ENCODE results near the gene TRIM65.
"Not testable (repeated sequence)": the region's sequence is repeated elsewhere in the genome, so short reads cannot be mapped to it uniquely, and the experiment has no call there.

TRIM65 gene

DNA sequence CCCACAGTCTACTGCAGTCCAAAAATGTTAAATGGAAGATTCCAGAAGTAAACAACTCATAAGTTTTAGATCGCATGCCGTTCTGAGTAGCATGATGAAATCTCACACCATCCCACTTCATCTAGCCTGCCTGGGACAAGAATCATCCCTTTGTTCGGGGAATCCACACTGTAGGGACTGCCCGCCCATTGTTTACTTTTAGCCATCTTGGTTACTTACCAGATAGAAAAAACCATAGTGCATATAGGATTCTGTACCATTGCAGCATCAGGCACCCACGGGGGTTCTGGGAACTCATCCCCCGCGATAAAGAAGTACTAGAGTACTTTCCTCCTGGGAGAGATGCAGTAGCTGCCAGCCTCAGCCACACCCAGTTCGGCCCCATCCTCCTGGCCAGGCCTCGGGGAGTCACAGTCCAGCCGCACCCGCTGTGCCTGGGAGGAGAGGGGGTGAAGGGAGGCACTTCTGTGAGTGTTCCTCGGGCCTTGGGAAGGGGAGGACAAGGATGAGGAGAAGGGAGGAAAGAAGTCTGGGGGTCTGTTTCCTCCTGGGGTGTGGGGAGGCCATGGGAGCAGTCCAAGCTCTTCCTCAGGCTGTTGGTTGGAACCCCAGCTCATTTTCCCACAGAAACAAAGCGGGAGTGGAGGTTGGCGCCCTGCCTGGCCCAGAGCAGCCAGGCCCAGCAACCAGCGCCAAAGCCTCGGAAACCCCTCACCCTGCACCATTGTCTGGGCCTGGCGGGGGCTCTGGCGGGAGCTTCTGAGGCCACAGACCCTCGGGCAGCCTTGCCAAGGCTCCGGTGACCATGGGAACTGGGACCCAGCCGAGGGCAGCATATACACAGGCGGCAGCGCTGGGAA, 27.2 kb downstream of the TRIM65 start:
- Histone ChIP-seq H3K27me3 (ENCODE audit: insufficient read depth, poor library complexity, severe bottlenecking) (no peaks in the 10 kb centered on the region), H3K4me3 (replicated peaks; ENCODE audit: insufficient read depth, low read length) (no peak overlapping the region), H3K27ac (replicated peaks) (no peak overlapping the region)
- DNase-seq (ENCODE audit: low read depth in 1 of 2, low spot score in 1 of 2): no peak
- TF ChIP-seq, protein P1, sequence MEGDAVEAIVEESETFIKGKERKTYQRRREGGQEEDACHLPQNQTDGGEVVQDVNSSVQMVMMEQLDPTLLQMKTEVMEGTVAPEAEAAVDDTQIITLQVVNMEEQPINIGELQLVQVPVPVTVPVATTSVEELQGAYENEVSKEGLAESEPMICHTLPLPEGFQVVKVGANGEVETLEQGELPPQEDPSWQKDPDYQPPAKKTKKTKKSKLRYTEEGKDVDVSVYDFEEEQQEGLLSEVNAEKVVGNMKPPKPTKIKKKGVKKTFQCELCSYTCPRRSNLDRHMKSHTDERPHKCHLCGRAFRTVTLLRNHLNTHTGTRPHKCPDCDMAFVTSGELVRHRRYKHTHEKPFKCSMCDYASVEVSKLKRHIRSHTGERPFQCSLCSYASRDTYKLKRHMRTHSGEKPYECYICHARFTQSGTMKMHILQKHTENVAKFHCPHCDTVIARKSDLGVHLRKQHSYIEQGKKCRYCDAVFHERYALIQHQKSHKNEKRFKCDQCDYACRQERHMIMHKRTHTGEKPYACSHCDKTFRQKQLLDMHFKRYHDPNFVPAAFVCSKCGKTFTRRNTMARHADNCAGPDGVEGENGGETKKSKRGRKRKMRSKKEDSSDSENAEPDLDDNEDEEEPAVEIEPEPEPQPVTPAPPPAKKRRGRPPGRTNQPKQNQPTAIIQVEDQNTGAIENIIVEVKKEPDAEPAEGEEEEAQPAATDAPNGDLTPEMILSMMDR (IDR thresholded peaks at IDR 0.05; ENCODE audit: insufficient read depth, low read length): no peak
- TF ChIP-seq SPI1 (IDR thresholded peaks at IDR 0.05; ENCODE audit: borderline replicate concordance, low read depth) (no peak), POLR2AphosphoS5 (IDR thresholded peaks at IDR 0.05; ENCODE audit: low read depth) (no peak), GABPA (IDR thresholded peaks at IDR 0.05; ENCODE audit: low read depth) (no peak)
- TF ChIP-seq, protein P2, sequence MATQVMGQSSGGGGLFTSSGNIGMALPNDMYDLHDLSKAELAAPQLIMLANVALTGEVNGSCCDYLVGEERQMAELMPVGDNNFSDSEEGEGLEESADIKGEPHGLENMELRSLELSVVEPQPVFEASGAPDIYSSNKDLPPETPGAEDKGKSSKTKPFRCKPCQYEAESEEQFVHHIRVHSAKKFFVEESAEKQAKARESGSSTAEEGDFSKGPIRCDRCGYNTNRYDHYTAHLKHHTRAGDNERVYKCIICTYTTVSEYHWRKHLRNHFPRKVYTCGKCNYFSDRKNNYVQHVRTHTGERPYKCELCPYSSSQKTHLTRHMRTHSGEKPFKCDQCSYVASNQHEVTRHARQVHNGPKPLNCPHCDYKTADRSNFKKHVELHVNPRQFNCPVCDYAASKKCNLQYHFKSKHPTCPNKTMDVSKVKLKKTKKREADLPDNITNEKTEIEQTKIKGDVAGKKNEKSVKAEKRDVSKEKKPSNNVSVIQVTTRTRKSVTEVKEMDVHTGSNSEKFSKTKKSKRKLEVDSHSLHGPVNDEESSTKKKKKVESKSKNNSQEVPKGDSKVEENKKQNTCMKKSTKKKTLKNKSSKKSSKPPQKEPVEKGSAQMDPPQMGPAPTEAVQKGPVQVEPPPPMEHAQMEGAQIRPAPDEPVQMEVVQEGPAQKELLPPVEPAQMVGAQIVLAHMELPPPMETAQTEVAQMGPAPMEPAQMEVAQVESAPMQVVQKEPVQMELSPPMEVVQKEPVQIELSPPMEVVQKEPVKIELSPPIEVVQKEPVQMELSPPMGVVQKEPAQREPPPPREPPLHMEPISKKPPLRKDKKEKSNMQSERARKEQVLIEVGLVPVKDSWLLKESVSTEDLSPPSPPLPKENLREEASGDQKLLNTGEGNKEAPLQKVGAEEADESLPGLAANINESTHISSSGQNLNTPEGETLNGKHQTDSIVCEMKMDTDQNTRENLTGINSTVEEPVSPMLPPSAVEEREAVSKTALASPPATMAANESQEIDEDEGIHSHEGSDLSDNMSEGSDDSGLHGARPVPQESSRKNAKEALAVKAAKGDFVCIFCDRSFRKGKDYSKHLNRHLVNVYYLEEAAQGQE (IDR thresholded peaks at IDR 0.05; ENCODE audit: insufficient replicate concordance, low read depth): no peak

DNA sequence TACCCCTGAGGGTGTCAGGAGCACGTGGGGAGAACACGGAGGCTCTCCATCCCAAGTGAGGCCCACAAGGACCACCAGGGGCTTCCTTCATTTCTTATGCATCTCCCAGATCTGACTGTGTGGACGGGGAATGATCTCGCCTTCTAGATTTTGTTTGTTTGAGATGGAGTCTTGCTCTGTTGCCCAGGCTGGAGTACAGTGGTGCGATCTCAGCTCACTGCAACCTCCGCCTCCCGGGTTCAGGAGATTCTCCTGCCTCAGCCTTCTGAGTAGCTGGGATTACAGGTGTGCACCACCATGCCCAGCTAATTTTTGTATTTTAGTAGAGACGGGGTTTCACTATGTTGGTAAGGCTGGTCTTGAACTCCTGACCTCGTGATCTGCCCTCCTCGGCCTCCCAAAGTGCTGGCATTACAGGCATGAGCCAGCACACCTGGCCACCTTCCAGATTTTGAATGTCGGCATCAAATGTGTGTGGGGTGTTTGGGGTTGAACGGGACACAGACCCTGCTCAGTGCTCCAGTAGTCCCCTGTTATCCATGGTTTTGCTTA, 27.9 kb downstream of the TRIM65 start:
- H3K4me3 ChIP-seq (replicated peaks; ENCODE audit: insufficient read depth, low read length); H3K27me3 ChIP-seq (ENCODE audit: insufficient read depth, poor library complexity, severe bottlenecking); DNase-seq (ENCODE audit: low read depth in 1 of 2, low spot score in 1 of 2); H3K27ac ChIP-seq (replicated peaks): not testable (repeated sequence)

DNA sequence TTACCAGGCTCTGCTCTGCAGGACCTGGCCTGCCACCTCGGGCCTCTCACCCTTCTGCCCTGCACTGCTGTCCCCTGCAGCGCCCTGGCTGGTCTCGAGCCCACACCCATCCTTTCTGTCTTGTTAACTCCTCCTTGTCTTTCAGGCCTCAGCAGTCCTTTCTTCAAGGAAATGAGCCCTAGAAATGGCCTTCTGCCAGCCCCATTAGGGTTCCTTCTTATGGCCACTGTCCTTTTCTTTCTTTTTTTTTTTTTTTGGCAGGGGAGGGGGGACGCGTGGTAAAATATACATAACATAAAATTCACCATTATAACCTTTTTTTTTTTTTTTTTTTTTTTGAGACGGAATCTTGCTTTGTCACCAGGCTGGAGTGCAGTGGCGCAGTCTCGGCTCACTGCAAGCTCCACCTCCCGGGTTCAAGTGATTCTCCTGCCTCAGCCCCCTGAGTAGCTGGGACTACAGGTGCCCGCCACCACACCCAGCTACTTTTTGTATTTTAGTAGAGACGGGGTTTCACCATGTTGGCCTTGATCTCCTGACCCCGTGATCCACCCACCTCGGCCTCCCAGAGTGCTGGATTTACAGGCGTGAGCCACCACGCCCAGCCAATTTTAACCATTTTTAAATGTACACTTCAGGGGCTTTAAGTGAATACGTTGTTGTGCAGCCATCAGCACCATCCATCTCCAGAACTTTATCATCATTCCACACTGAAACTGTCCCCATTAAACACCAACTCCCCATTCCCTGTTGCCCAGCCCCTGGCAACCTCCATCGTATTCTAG, 31.2 kb downstream of the TRIM65 start:
- H3K27me3 ChIP-seq (ENCODE audit: insufficient read depth, poor library complexity, severe bottlenecking); H3K27ac ChIP-seq (replicated peaks); DNase-seq (ENCODE audit: low read depth in 1 of 2, low spot score in 1 of 2); H3K4me3 ChIP-seq (replicated peaks; ENCODE audit: insufficient read depth, low read length): not testable (repeated sequence)

DNA sequence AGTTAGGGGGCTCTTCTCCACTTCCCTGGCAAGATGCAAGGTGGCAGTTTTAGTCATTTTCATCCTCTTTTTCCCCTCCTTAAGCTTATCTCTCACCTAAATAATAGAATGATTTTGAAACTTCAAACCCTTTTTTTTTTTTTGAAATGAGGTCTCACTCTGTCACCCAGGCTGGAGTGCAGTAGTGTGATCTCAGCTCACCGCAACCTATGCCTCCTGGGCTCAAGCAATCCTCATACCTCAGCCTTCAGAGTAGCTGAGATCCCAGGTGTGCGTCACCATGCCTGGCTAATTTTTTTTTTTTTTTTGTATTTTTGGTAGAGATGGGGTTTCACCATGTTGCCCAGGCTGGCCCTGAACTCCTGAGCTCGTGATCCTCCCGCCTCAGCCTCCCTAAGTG, 31.9 kb downstream of the TRIM65 start:
- H3K27me3 ChIP-seq (ENCODE audit: insufficient read depth, poor library complexity, severe bottlenecking); H3K4me3 ChIP-seq (replicated peaks; ENCODE audit: insufficient read depth, low read length); DNase-seq (ENCODE audit: low read depth in 1 of 2, low spot score in 1 of 2): not testable (repeated sequence)
- H3K27ac ChIP-seq (replicated peaks): peak overlapping the region; percentile 73

DNA sequence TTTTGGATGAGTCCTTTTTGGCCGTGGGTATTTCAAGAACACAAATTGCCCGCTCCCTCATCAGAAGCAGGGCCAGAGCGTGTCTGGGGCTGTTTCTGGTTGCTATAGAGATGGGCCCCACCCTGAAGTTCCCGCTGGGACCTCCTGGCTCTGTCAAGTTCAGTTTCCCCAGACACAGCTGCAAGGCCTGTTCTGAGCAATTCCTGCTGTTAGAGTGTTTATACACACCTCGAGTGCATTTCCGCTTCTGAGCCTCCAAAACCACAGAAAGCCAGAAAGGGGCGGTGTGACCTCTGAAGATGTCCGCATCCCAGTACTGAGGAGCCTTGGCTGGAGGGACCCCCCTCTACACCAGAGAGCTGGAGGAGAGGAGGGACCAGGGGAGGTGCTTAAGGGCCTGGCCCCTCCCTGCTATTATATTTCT, 32.3 kb downstream of the TRIM65 start:
- TF ChIP-seq SPI1 (IDR thresholded peaks at IDR 0.05; ENCODE audit: borderline replicate concordance, low read depth) (peak; percentile 57; the same call in 1 of the 2 replicates), POLR2AphosphoS5 (IDR thresholded peaks at IDR 0.05; ENCODE audit: low read depth) (no peak), GABPA (IDR thresholded peaks at IDR 0.05; ENCODE audit: low read depth) (no peak)
- TF ChIP-seq, protein P1 (IDR thresholded peaks at IDR 0.05; ENCODE audit: insufficient read depth, low read length): no peak
- TF ChIP-seq, protein P2 (IDR thresholded peaks at IDR 0.05; ENCODE audit: insufficient replicate concordance, low read depth): no peak
- Histone ChIP-seq H3K27me3 (ENCODE audit: insufficient read depth, poor library complexity, severe bottlenecking) (no peaks in the 10 kb centered on the region), H3K27ac (replicated peaks) (peak overlapping the region; percentile 73), H3K4me3 (replicated peaks; ENCODE audit: insufficient read depth, low read length) (no peak overlapping the region)
- DNase-seq (ENCODE audit: low read depth in 1 of 2, low spot score in 1 of 2): peak in 1 of 2 experiments; percentile 84

Data from HL-60 (cell line).